ENCODE measurements around the gene TMEM181. TPM values are rescaled to one million over a fixed set of nuclear protein-coding genes. Genes with fewer than 3 reads are reported as not detected.

TMEM181 gene
- total and polyA plus RNA-seq, 2 experiments from 2014 or later: 11.9 to 25.2 TPM

DNA sequence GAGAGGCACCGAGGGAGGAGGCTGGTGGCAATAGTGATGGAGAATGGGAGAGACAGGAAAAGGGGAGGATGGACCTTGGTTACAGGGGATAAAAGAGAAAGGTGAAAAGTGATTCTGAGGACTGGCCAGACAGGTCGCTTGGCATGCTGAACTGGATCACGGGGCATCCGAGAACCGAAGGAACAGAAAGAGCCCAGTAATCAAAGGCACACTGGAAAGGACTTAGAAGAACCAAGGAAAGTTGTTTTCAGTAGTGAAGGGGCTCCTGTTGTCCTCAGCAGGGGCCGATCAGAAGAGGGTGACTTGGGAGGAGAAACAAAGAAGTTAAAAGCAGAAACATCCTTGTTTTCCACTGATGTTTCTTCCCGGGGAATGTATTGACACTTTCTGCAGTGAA lies 108.8 kb downstream of the TMEM181 start (continued):
- TF ChIP-seq ZNF462 (CRISPR knock-in tag; IDR thresholded peaks at IDR 0.05) (no peak), NANOG (IDR thresholded peaks at IDR 0.05; ENCODE audit: borderline replicate concordance) (no peak), JUNB (IDR thresholded peaks at IDR 0.05; ENCODE audit: unreplicated experiment) (no peak), EZH2 (IDR thresholded peaks at IDR 0.05; ENCODE audit: low read depth, unreplicated experiment) (no peak), EZH2phosphoT487 (IDR thresholded peaks at IDR 0.05; ENCODE audit: unreplicated experiment) (no peak), STAT1 (IDR thresholded peaks at IDR 0.05; ENCODE audit: unreplicated experiment) (no peak), ZNF331 (CRISPR knock-in tag; IDR thresholded peaks at IDR 0.05; ENCODE audit: low read depth) (no peak), CREB1 (CRISPR knock-in tag; IDR thresholded peaks at IDR 0.05; ENCODE audit: low read depth) (no peak), ZNF114 (CRISPR knock-in tag; IDR thresholded peaks at IDR 0.05) (no peak)
- TF ChIP-seq, protein P1, sequence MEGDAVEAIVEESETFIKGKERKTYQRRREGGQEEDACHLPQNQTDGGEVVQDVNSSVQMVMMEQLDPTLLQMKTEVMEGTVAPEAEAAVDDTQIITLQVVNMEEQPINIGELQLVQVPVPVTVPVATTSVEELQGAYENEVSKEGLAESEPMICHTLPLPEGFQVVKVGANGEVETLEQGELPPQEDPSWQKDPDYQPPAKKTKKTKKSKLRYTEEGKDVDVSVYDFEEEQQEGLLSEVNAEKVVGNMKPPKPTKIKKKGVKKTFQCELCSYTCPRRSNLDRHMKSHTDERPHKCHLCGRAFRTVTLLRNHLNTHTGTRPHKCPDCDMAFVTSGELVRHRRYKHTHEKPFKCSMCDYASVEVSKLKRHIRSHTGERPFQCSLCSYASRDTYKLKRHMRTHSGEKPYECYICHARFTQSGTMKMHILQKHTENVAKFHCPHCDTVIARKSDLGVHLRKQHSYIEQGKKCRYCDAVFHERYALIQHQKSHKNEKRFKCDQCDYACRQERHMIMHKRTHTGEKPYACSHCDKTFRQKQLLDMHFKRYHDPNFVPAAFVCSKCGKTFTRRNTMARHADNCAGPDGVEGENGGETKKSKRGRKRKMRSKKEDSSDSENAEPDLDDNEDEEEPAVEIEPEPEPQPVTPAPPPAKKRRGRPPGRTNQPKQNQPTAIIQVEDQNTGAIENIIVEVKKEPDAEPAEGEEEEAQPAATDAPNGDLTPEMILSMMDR (conservative IDR thresholded peaks at IDR 0.05; ENCODE audit: low read depth in 2 of 2): no peak
- TF ChIP-seq, protein P2, sequence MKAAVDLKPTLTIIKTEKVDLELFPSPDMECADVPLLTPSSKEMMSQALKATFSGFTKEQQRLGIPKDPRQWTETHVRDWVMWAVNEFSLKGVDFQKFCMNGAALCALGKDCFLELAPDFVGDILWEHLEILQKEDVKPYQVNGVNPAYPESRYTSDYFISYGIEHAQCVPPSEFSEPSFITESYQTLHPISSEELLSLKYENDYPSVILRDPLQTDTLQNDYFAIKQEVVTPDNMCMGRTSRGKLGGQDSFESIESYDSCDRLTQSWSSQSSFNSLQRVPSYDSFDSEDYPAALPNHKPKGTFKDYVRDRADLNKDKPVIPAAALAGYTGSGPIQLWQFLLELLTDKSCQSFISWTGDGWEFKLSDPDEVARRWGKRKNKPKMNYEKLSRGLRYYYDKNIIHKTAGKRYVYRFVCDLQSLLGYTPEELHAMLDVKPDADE (IDR thresholded peaks at IDR 0.05): no peak

Measured in GM23338 (cell line).